Measurements from ENCODE around the gene SAP25. TPM values are rescaled to one million over a fixed set of nuclear protein-coding genes. Genes with fewer than 3 reads are reported as not detected.

Gene SAP25
- total RNA-seq, 1 experiment from 2014 or later = 3.0 TPM

DNA sequence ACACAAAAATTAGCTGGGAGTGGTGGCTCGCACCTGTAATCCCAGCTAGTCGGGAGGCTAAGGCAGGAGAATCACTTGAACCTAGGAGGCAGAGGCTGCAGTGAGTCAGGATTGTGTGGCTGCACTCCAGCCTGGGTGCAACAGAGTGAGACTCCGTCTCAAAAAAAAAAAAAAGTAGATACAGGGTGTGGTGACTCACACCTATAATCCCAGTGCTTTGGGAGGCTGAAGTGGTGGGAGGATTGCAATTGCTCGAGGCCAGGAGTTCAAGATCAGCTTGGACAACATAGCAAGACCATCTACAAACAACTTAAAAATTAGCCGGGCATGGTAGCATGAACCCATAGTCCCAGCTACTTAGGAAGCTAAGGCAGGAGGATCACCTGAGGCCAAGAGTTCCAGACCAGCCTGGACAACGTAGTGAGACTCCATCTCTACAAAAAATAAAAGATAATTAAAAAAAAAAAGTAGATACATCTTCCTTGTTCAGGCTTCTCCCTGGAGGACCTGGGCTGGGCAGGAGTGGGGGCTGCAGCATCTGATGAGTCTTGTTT is 40.7 kb upstream of the SAP25 start:
- intact Hi-C loops (cut with micrococcal nuclease; ENCODE audit: unreplicated experiment) (no loop called here), in situ Hi-C loops (cut with HindIII; ENCODE audit: low pct_unique_long_range_greater_than_20kb, low sequenced_read_pairs) (no loop called here)
- H3K9me3 ChIP-seq (ENCODE audit: control insufficient read depth, insufficient read depth, low read depth, low read length) = no peaks in the 10 kb centered on the region
- no peaks in the 10 kb centered on the region for H3K27me3 ChIP-seq (ENCODE audit: control insufficient read depth, insufficient read depth, low read length)
- no peak for DNase-seq (ENCODE audit: low read depth, low spot score)
- H3K27ac ChIP-seq (ENCODE audit: low read length) = no peak overlapping the region
- no peak overlapping the region for H3K4me3 ChIP-seq (ENCODE audit: low read depth in 2 of 2, low read length in 2 of 2)
- ChIA-PET CTCF (interaction anchor here (1.2 kb wide), 1 partner anchor 77 kb away, joined by 4 read pairs; no protein-coding TSS in a partner anchor), POLR2A (no interaction called here)
- ATAC-seq = no peak
- TF ChIP-seq, protein P1, sequence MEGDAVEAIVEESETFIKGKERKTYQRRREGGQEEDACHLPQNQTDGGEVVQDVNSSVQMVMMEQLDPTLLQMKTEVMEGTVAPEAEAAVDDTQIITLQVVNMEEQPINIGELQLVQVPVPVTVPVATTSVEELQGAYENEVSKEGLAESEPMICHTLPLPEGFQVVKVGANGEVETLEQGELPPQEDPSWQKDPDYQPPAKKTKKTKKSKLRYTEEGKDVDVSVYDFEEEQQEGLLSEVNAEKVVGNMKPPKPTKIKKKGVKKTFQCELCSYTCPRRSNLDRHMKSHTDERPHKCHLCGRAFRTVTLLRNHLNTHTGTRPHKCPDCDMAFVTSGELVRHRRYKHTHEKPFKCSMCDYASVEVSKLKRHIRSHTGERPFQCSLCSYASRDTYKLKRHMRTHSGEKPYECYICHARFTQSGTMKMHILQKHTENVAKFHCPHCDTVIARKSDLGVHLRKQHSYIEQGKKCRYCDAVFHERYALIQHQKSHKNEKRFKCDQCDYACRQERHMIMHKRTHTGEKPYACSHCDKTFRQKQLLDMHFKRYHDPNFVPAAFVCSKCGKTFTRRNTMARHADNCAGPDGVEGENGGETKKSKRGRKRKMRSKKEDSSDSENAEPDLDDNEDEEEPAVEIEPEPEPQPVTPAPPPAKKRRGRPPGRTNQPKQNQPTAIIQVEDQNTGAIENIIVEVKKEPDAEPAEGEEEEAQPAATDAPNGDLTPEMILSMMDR (IDR thresholded peaks at IDR 0.05) = no peak
- TF ChIP-seq TCF7L2 (IDR thresholded peaks at IDR 0.05; ENCODE audit: low read depth, low read length) (no peak), SIN3A (IDR thresholded peaks at IDR 0.05; ENCODE audit: borderline replicate concordance, insufficient read depth, low read depth, low read length) (no peak), POLR2AphosphoS5 (IDR thresholded peaks at IDR 0.05; ENCODE audit: low read depth, low read length) (no peak)
- TF ChIP-seq, protein P2, sequence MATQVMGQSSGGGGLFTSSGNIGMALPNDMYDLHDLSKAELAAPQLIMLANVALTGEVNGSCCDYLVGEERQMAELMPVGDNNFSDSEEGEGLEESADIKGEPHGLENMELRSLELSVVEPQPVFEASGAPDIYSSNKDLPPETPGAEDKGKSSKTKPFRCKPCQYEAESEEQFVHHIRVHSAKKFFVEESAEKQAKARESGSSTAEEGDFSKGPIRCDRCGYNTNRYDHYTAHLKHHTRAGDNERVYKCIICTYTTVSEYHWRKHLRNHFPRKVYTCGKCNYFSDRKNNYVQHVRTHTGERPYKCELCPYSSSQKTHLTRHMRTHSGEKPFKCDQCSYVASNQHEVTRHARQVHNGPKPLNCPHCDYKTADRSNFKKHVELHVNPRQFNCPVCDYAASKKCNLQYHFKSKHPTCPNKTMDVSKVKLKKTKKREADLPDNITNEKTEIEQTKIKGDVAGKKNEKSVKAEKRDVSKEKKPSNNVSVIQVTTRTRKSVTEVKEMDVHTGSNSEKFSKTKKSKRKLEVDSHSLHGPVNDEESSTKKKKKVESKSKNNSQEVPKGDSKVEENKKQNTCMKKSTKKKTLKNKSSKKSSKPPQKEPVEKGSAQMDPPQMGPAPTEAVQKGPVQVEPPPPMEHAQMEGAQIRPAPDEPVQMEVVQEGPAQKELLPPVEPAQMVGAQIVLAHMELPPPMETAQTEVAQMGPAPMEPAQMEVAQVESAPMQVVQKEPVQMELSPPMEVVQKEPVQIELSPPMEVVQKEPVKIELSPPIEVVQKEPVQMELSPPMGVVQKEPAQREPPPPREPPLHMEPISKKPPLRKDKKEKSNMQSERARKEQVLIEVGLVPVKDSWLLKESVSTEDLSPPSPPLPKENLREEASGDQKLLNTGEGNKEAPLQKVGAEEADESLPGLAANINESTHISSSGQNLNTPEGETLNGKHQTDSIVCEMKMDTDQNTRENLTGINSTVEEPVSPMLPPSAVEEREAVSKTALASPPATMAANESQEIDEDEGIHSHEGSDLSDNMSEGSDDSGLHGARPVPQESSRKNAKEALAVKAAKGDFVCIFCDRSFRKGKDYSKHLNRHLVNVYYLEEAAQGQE (IDR thresholded peaks at IDR 0.05; ENCODE audit: insufficient read depth in 1 of 2, low read depth in 2 of 2, low read length in 1 of 2) = no peak
- H3K36me3 ChIP-seq (ENCODE audit: control insufficient read depth, insufficient read depth, low read length) = no peaks in the 10 kb centered on the region
- no TSS peak for BruUV-seq (replicated peaks)
- H3K4me1 ChIP-seq (ENCODE audit: control insufficient read depth, insufficient read depth, low read length) = peaks cover 5% of the 10 kb centered on the region

DNA sequence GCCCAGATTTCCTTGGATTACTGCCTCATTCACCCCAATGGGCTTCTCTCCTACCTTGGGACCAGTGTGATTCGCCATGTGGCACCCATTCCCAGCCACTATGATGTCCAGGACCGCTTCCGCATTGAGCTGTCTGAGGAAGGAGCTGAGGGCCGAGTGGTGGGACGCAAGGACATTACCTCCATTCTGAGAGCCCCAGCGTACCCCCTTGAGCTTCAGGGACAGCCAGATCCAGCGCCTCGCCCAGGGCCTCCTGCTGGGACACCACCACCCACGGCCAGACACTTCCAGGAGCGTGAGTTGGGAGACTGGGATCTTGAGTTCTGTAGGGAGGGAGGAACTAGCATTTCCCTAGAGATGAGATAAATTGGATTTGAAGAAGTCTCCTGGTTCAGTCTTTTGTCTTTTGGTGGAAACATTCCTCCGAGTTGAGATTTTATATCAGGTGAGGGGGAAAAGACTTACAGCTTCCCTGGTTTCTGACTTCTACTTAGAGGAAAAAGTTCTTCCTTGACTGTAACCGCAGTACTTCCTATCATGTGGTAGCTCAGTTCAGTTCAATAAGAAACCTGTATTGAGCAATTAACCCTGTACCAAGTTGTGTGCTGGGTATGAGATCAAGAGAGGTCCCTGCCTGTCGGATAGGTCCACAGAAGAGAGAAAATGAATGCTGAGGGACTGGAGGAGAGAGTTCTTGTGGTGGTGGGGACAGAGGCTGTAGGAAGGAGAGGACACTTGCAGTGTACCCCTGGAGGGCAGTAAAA is 39.9 kb upstream of the SAP25 start:
- H3K36me3 ChIP-seq (ENCODE audit: control insufficient read depth, insufficient read depth, low read length) = no peaks in the 10 kb centered on the region
- no peak overlapping the region for H3K27ac ChIP-seq (ENCODE audit: low read length)
- no peak for DNase-seq (ENCODE audit: low read depth, low spot score)
- POLR2A ChIA-PET = interaction anchor here (0.5 kb wide), 1 partner anchor 1131 kb away, joined by 6 read pairs; no protein-coding TSS in a partner anchor
- peak overlapping the region; percentile 80 to 82 for H3K4me3 ChIP-seq (ENCODE audit: low read depth in 2 of 2, low read length in 2 of 2)
- no TSS peak for BruUV-seq (replicated peaks)
- TF ChIP-seq, protein P1 (IDR thresholded peaks at IDR 0.05) = no peak
- TF ChIP-seq POLR2AphosphoS5 (IDR thresholded peaks at IDR 0.05; ENCODE audit: low read depth, low read length) = no peak
- intact Hi-C loops (cut with micrococcal nuclease; ENCODE audit: unreplicated experiment) = no loop called here
- ATAC-seq = no peak
- peaks cover 5% of the 10 kb centered on the region for H3K4me1 ChIP-seq (ENCODE audit: control insufficient read depth, insufficient read depth, low read length)
- CTCF ChIA-PET = interaction anchor here (1.2 to 1.5 kb wide), 2 partner anchors 19 to 78 kb away, joined by 4 to 6 read pairs; no protein-coding TSS in a partner anchor
- in situ Hi-C loops (cut with HindIII; ENCODE audit: low pct_unique_long_range_greater_than_20kb, low sequenced_read_pairs) = no loop called here
- H3K27me3 ChIP-seq (ENCODE audit: control insufficient read depth, insufficient read depth, low read length) = no peaks in the 10 kb centered on the region
- H3K9me3 ChIP-seq (ENCODE audit: control insufficient read depth, insufficient read depth, low read depth, low read length) = no peaks in the 10 kb centered on the region

All from Panc1 (cell line).